HG02938 (cell line): ENCODE measurements around the gene PRRC2A.

Experiments used
- ATAC-seq: cut with Tn5 transposase; IDR thresholded peaks from one replicate; pipeline ENCODE4 v1.9.1; 2021; ENCODE audit warnings: mild to moderate bottlenecking, moderate library complexity; ENCODE audit not compliant: unreplicated experiment

Gene PRRC2A

GRCh38 chr6:31620586-31621319 lies at the start of gene PRRC2A:
Gene PRRC2A (plus strand): TSS chr6:31620715. CDS start chr6:31622790, 2,075 bp downstream.
- ATAC-seq = peak; percentile 26

- no peak for ATAC-seq
Measured at GRCh38 chr6:31572041-31572911, 48.2 kb upstream of the PRRC2A start, which contains the start of gene LTA. Gene LTA (plus strand): TSS chr6:31572289. CDS start chr6:31572743, 454 bp downstream.

- no peak for ATAC-seq
Measured at GRCh38 chr6:31573239-31574105, 47.0 kb upstream of the PRRC2A start.

GRCh38 chr6:31574106-31575061 lies 46.1 kb upstream of the PRRC2A start:
- no peak for ATAC-seq

- no peak for ATAC-seq
Measured at GRCh38 chr6:31575335-31575901, 45.1 kb upstream of the PRRC2A start, which contains the start of gene TNF. Gene TNF (plus strand): TSS chr6:31575565. CDS start chr6:31575742, 177 bp downstream.

DNA sequence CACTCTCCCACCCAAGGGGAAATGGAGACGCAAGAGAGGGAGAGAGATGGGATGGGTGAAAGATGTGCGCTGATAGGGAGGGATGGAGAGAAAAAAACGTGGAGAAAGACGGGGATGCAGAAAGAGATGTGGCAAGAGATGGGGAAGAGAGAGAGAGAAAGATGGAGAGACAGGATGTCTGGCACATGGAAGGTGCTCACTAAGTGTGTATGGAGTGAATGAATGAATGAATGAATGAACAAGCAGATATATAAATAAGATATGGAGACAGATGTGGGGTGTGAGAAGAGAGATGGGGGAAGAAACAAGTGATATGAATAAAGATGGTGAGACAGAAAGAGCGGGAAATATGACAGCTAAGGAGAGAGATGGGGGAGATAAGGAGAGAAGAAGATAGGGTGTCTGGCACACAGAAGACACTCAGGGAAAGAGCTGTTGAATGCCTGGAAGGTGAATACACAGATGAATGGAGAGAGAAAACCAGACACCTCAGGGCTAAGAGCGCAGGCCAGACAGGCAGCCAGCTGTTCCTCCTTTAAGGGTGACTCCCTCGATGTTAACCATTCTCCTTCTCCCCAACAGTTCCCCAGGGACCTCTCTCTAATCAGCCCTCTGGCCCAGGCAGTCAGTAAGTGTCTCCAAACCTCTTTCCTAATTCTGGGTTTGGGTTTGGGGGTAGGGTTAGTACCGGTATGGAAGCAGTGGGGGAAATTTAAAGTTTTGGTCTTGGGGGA lies 44.4 kb upstream of the PRRC2A start:
- no peak for ATAC-seq

- no peak for ATAC-seq
Measured at GRCh38 chr6:31576897-31577578, 43.5 kb upstream of the PRRC2A start.

GRCh38 chr6:31577579-31577966 lies 42.9 kb upstream of the PRRC2A start:
- ATAC-seq = no peak

DNA sequence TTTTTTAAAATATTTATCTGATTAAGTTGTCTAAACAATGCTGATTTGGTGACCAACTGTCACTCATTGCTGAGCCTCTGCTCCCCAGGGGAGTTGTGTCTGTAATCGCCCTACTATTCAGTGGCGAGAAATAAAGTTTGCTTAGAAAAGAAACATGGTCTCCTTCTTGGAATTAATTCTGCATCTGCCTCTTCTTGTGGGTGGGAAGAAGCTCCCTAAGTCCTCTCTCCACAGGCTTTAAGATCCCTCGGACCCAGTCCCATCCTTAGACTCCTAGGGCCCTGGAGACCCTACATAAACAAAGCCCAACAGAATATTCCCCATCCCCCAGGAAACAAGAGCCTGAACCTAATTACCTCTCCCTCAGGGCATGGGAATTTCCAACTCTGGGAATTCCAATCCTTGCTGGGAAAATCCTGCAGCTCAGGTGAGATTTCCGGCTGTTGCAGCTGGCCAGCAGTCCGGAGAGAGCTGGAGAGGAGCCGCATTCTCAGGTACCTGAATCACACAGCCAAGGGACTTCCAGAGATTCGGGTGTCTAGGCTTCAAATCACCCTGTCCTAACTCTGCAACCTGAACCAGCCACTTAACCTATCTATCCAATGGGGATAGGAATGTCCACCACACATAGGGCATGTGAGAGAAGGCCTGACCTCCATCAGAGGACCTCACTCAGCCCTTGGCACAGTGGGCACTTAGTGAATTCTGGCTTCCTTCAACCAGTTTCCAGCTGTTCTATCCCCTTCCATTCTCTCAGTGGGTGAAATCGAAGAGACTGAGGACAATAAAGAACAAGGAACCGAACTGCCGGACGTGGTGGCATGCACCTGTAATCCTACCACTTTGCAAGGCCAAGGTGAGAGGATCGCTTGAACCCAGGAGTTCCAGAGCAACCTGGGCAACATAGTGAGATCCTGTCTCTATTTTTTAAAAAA lies 42.1 kb upstream of the PRRC2A start:
- ATAC-seq = no peak

DNA sequence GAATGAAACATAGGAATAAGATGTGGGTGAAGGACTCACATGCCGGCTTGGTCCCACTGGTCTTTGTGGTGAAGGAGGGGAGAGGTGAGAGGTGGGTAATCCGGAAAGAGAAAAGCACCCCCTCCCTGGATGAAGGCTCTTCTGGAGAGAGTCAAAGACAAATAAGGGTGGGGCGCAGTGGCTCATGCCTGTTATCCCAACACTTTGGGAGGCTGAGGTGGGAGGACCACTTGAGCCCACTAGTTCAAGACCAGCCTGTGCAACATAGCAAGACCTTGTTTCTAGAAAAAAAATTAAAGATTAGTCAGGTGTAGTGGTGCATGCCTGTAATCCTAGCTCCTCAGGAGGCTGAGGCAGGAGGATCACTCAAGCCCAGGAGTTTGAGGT lies 41.4 kb upstream of the PRRC2A start:
- no peak for ATAC-seq

GRCh38 chr6:31579546-31580437 lies 40.7 kb upstream of the PRRC2A start:
- no peak for ATAC-seq

DNA sequence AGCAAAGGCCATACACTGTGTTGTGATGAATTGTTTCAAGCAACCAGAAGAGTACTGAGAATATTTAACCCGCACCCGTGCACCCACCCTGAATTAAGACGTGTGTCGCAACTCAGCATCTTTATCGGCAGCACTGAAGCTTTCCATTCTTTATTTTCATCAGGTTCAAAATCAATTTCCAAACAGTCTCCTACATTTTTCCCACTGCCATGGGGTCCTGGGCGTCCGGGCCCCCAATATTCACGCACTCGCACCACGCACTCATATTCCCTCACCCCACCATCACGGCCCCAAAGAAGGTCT lies 40.1 kb upstream of the PRRC2A start:
- ATAC-seq = no peak

- ATAC-seq = no peak
Measured at GRCh38 chr6:31580807-31581433, 39.6 kb upstream of the PRRC2A start.

DNA sequence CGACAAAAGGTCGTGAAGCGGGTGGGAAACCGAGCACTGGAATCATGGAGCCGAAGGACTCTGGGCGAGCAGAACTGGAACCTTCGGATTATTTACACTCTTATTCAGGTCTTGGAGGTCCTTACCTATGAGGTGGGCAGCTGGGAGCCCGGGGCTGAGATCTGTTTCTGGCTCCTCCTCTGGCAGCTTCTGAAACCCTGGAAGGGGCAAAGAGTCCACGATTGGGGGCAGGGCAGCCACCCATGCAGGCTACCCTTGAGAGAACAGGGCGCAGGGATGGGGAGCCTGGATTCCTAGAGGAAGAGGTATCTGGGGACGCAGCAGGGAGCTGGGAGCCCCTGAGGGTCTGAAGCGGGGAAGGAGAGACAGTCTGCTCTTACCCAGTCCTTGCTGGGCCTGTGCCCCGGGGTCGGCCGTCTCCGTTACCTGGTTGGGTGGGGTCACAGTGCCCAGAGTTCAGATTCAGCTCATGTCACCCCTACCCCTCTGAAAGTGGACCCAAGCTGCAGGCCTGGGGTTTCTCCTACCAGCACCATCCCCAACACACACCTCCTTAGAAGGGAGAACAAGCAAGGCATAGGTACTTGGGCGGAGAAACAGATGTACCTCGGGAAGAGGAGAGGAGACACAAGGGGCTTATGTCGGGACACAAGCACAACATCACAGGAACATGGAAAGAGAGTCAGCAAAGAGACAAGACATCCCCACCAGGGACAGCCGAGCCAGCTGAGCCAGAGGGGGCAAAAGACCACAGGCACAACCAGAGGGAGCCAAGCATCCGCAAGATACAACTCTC lies 38.9 kb upstream of the PRRC2A start:
- no peak for ATAC-seq

DNA sequence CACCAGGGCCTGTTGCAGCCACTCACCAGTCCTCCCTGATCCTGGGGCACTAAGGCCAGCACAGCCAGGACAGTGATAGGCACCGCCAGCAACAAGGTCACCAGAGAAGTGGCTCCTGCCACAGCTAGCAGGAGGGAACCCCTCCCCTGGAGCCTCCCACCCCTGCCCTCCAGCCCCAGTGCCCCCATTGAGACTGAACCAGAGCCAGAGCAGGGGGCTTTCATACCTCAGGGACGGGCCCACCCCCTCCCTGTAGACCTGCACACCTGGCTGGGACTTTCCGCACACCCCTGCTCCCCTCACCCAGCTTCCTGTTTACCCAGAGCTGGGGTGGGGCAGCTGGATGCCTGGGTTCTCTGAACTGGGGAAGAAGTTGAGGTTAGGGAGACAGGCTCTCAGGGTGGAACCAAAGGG lies 38.3 kb upstream of the PRRC2A start, which contains the start of gene LTB:
TSS of gene LTB (minus strand) at position 195 of the 414 bp plus-strand sequence. CDS start at position 188, 7 bp downstream.
- ATAC-seq = no peak
